ENCODE data around the gene ABHD16A.

ABHD16A gene

GRCh38 chr6:31687860-31688693 is 15.0 kb downstream of the ABHD16A start:
- no peak for FAIRE-seq

GRCh38 chr6:31687321-31687720 is 15.8 kb downstream of the ABHD16A start:
- FAIRE-seq = no peak

GRCh38 chr6:31686483-31686882 is 16.6 kb downstream of the ABHD16A start:
- FAIRE-seq = no peak

GRCh38 chr6:31683591-31683990 is 19.5 kb downstream of the ABHD16A start:
- no peak for FAIRE-seq

- no peak for FAIRE-seq
Observed at GRCh38 chr6:31681135-31681671, 21.9 kb downstream of the ABHD16A start.

- no peak for FAIRE-seq
Observed at GRCh38 chr6:31680226-31681134, 22.6 kb downstream of the ABHD16A start, which contains the start of gene LY6G5C. TSS of gene LY6G5C (minus strand) at chr6:31681067. CDS start at chr6:31680373, 694 bp downstream.

GRCh38 chr6:31677955-31678354 is 25.2 kb downstream of the ABHD16A start:
- FAIRE-seq = no peak

- FAIRE-seq = no peak
Observed at GRCh38 chr6:31676904-31677303, 26.2 kb downstream of the ABHD16A start.

GRCh38 chr6:31676322-31676903 is 26.7 kb downstream of the ABHD16A start:
- FAIRE-seq = no peak

- FAIRE-seq = no peak
Observed at GRCh38 chr6:31669676-31670075, 33.4 kb downstream of the ABHD16A start, which contains the start of gene LY6G5B. TSS of gene LY6G5B (plus strand) at chr6:31669976. CDS start at chr6:31670951, 975 bp downstream.

- no peak for FAIRE-seq
Observed at GRCh38 chr6:31666337-31666965, 36.7 kb downstream of the ABHD16A start.

- FAIRE-seq = peak; percentile 91
Observed at GRCh38 chr6:31665501-31666336, 37.4 kb downstream of the ABHD16A start, which contains the start of gene CSNK2B. TSS of gene CSNK2B (plus strand) at chr6:31666080. CDS start at chr6:31666832, 752 bp downstream.

- FAIRE-seq = peak; percentile 94
Observed at GRCh38 chr6:31664790-31665500, 38.2 kb downstream of the ABHD16A start, which contains the start of gene GPANK1. TSS of gene GPANK1 (minus strand) at chr6:31664997. CDS start at chr6:31664478, 519 bp downstream.

- FAIRE-seq = no peak
Observed at GRCh38 chr6:31663961-31664789, 38.9 kb downstream of the ABHD16A start.

- no peak for FAIRE-seq
Observed at GRCh38 chr6:31663126-31663960, 39.8 kb downstream of the ABHD16A start.

- FAIRE-seq = no peak
Observed at GRCh38 chr6:31662124-31662723, 40.9 kb downstream of the ABHD16A start.

- FAIRE-seq = no peak
Observed at GRCh38 chr6:31661262-31662123, 41.6 kb downstream of the ABHD16A start.
